ENCODE measurements around the gene TTC27.
"Not testable (repeated sequence)": the region's sequence is repeated elsewhere in the genome, so short reads cannot be mapped to it uniquely, and the experiment has no call there.

Gene TTC27

DNA sequence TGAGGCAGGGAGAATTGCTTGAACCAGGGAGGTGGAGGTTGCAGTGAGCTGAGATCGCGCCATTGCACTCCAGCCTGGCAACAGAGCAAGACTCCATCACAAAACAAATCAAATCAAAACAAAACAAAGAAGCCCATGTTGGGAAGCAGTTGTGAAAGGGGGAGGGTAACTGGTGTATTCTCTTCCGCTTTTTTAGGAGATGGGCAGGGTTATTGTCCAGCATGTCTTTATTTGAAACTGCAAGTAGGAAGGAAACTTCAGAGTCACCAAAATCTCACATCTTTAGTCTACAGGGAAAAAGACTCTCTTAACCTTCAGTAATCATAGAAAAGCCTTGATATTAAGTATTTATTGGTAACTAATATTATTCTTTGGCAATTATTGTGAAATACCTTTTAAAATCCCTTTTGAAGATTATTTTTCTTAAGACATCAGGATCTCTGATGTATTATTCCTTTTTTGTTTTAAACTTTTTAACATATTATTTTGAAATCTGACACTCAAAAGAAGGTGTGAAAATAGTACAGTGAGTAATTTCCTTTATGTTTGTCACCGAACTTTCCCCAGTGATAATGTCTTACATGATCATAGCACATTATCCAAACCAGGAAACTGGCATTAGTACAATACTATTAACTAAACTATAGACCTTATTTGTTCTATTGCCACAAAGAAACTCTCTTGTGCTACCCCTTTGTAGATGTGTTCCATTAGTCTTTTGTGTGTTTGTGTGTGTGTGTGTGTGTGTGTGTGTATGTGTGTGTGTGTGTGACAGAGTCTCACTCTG is 234.6 kb downstream of the TTC27 start:
- FAIRE-seq (no peak), DNase-seq (ENCODE audit: insufficient read length, low spot score) (no peak)
- no peak for TF ChIP-seq POLR2A (IDR thresholded peaks at IDR 0.05; ENCODE audit: low read depth, low read length)

DNA sequence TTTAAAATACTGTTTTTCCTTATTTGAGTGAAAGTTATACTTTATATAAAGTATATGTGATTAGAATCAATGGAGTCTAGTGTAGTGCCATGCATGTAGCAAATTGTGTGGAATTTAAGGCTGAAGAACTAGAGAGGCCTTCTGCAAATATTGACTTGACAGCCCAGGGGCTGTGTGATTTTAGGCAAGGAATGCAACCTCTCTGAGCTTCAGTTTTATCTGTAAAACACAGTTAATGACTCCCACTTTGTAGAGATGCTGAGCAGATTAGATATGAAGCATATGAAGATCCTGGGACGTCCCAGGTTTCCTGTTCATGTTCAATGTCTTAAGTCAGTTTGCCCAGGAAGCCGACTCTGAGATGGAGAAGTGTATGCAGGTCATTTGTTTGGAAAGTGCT is 235.5 kb downstream of the TTC27 start:
- no peak for FAIRE-seq

DNA sequence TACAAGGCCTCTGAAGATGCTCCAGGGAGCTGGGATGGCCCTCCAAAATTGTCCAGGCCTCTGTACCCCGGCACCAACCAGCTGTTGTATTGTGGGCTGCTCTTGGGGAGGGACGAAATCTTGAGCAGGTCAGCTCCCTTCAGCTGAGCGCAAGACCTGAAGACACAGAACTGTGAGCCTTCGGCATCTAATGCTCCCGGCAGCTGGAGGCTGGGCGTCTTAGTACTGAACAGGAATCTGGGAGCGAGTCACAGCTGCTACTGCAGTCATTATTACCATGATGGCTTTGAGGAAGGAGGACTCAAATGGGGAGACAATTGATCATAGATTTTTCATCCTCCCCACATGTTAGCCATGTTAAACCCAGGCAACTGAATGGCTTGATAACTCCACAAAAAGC is 236.0 kb downstream of the TTC27 start:
- DNase-seq (ENCODE audit: insufficient read length, low spot score) (no peak), FAIRE-seq (no peak)
- no peak for TF ChIP-seq POLR2A (IDR thresholded peaks at IDR 0.05; ENCODE audit: low read depth, low read length)

More for the DNA sequence above, 235.5 kb downstream of the TTC27 start:
- TF ChIP-seq POLR2A (IDR thresholded peaks at IDR 0.05; ENCODE audit: low read depth, low read length), result no peak
- no peak for DNase-seq (ENCODE audit: insufficient read length, low spot score)

DNA sequence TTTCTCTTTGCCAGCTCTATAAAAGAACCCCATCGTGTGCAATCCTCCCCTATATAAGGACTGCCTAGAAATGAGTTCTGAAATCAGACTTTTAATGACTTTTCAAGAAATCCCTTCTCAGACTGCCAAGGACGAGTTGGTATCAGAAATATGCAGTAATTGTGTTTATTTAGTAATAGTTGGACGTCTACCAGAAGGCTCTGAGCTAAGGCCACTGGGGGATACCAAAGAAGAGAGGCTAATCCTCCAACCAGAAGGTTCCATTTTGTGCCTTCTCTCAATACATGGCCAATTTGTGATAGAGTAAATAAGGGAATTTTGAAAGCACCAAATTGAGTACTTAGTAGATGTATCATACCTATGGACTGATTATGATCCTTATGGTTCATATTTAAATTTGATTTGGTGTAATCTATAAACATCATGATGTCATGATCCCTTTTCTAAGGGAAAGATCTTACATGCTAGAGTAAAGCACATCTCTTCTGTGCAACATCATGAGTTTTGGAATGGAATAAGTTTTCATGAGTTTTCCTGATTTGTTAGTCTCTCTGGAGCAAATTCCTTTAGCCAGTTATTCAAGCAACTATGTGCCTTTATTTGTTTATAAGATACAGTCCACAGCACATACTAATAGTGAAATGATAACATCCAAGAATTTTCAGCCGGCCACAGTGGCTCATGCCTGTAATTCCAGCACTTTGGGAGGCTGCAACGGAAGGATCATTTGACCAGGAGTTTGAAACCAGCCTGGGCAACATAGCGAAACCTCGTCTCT is 236.7 kb downstream of the TTC27 start:
- DNase-seq (ENCODE audit: insufficient read length, low spot score) (no peak), FAIRE-seq (no peak)
- no peak for TF ChIP-seq POLR2A (IDR thresholded peaks at IDR 0.05; ENCODE audit: low read depth, low read length)

DNA sequence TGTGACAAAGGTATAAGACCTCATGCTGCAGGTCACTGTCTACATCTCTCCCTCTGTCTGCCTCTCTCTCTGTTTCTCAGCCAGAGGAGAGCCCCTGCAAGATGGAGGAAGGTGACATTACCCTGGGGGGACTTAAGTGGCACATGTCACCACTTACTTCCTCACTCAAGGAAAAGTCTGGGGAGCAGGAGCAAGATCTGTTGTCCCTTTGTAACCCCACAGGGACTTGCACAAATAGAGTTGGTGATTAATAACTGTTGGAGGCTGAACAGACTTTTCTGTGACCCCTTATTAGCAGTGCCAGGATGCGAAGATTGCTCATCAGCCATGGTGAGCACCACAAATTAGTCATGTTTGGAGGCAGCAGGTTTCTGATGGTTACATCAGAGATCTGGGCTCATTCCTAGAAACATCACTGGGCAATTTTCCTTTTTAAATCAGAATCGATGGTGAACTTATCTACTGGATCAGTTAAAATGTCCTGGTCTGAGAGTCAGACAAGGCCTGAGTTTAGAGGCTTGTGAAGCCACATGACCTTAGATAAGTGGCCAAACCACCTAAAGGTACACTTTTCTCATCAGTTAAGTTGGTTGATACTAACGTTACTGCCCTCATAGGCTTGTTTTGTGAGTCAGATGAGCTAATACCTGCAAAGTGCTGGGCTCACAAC is 237.7 kb downstream of the TTC27 start:
- FAIRE-seq, result peak; percentile 97
- DNase-seq (ENCODE audit: insufficient read length, low spot score), result peak; percentile 64
- no peak for TF ChIP-seq POLR2A (IDR thresholded peaks at IDR 0.05; ENCODE audit: low read depth, low read length)

DNA sequence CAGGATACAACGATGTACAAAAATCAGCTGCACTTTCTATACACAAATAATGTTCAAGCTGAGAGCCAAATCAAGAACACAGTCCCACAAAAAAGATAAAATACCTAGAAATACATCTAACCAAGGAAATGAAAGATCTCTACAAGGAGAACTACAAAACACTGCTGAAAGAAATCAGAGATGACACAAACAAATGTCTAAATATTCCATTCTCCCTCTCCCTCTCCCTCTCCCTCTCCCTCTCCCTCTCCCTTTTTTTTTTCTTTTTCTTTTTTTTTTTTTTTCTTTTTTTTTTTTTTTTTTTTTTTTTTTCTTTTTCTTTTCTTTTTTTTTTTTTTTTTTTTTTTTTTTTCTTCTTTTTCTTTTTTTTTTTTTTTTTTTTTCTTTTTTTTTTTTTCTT is 238.6 kb downstream of the TTC27 start:
- FAIRE-seq; DNase-seq (ENCODE audit: insufficient read length, low spot score): not testable (repeated sequence)

Measured in H54 (cell line).